ENCODE results near the gene SH3BP1.
"Not testable (repeated sequence)": the region's sequence is repeated elsewhere in the genome, so short reads cannot be mapped to it uniquely, and the experiment has no call there.

SH3BP1 gene

GRCh38 chr22:37607010-37607934 is 32.2 kb upstream of the SH3BP1 start:
- Histone ChIP-seq H3K4me3 (ENCODE audit: low read depth in 1 of 2, low read length in 2 of 2) (peak overlapping the region in 1 of 2 donors; percentile 53), H3K9ac (ENCODE audit: low read length) (no peak overlapping the region), H3K27ac (ENCODE audit: low read depth, low read length) (no peak overlapping the region), H3K9me3 (ENCODE audit: low read length) (no peaks in the 10 kb centered on the region), H3K27me3 (ENCODE audit: control insufficient read depth in 1 of 2, insufficient read depth in 2 of 2, low read length in 2 of 2) (peaks cover 0 to 4% of the 10 kb centered on the region in 2 donors), H3K36me3 (ENCODE audit: insufficient read depth, low read length) (no peaks in the 10 kb centered on the region), H3K4me1 (ENCODE audit: insufficient read depth, low read length) (peaks cover 33% of the 10 kb centered on the region)

GRCh38 chr22:37607935-37608476 is 31.5 kb upstream of the SH3BP1 start:
- Histone ChIP-seq H3K9me3 (ENCODE audit: low read length) (no peaks in the 10 kb centered on the region), H3K36me3 (ENCODE audit: insufficient read depth, low read length) (no peaks in the 10 kb centered on the region), H3K27ac (ENCODE audit: low read depth, low read length) (peak overlapping the region; percentile 89), H3K9ac (ENCODE audit: low read length) (peak overlapping the region; percentile 78), H3K27me3 (ENCODE audit: control insufficient read depth in 1 of 2, insufficient read depth in 2 of 2, low read length in 2 of 2) (peaks cover 0 to 3% of the 10 kb centered on the region in 2 donors), H3K4me3 (ENCODE audit: low read depth in 1 of 2, low read length in 2 of 2) (peak overlapping the region; percentile 62 to 81), H3K4me1 (ENCODE audit: insufficient read depth, low read length) (peaks cover 36% of the 10 kb centered on the region)

- peak within 1 kb of the TSS; percentile 89 for H3K27ac ChIP-seq (ENCODE audit: low read depth, low read length)
- H3K4me1 ChIP-seq (ENCODE audit: insufficient read depth, low read length), result peaks cover 42% of the 10 kb centered on the region
- H3K36me3 ChIP-seq (ENCODE audit: insufficient read depth, low read length), result no peaks in the 10 kb centered on the region
- H3K9ac ChIP-seq (ENCODE audit: low read length), result peak within 1 kb of the TSS; percentile 78
- no peaks in the 10 kb centered on the region for H3K9me3 ChIP-seq (ENCODE audit: low read length)
- H3K27me3 ChIP-seq (ENCODE audit: control insufficient read depth in 1 of 2, insufficient read depth in 2 of 2, low read length in 2 of 2), result no peaks in the 10 kb centered on the region
- H3K4me3 ChIP-seq (ENCODE audit: low read depth in 1 of 2, low read length in 2 of 2), result peak within 1 kb of the TSS; percentile 62 to 81
Measured at GRCh38 chr22:37608477-37609239, 30.8 kb upstream of the SH3BP1 start, which contains the start of gene GGA1. Gene GGA1, plus strand, starts transcription at chr22:37608834. Its CDS starts 27 bp downstream, at chr22:37608861.

GRCh38 chr22:37609240-37610152 is 30.0 kb upstream of the SH3BP1 start:
- Histone ChIP-seq H3K9ac (ENCODE audit: low read length) (peak overlapping the region; percentile 57), H3K4me3 (ENCODE audit: low read depth in 1 of 2, low read length in 2 of 2) (peak overlapping the region; percentile 62 to 81), H3K36me3 (ENCODE audit: insufficient read depth, low read length) (peaks cover 5% of the 10 kb centered on the region), H3K9me3 (ENCODE audit: low read length) (no peaks in the 10 kb centered on the region), H3K27me3 (ENCODE audit: control insufficient read depth in 1 of 2, insufficient read depth in 2 of 2, low read length in 2 of 2) (no peaks in the 10 kb centered on the region), H3K4me1 (ENCODE audit: insufficient read depth, low read length) (peaks cover 50% of the 10 kb centered on the region), H3K27ac (ENCODE audit: low read depth, low read length) (peak overlapping the region; percentile 89)

- not testable (repeated sequence) for H3K27me3 ChIP-seq (ENCODE audit: control insufficient read depth in 1 of 2, insufficient read depth in 2 of 2, low read length in 2 of 2); H3K9me3 ChIP-seq (ENCODE audit: low read length); H3K36me3 ChIP-seq (ENCODE audit: insufficient read depth, low read length)
- peaks cover 50% of the 10 kb centered on the region for H3K4me1 ChIP-seq (ENCODE audit: insufficient read depth, low read length)
- peak overlapping the region in 1 of 2 donors; percentile 81 for H3K4me3 ChIP-seq (ENCODE audit: low read depth in 1 of 2, low read length in 2 of 2)
- H3K9ac ChIP-seq (ENCODE audit: low read length), result peak overlapping the region; percentile 57
- peak overlapping the region; percentile 89 for H3K27ac ChIP-seq (ENCODE audit: low read depth, low read length)
Measured at GRCh38 chr22:37610153-37610475, 29.4 kb upstream of the SH3BP1 start.

- peaks cover 6% of the 10 kb centered on the region for H3K36me3 ChIP-seq (ENCODE audit: insufficient read depth, low read length)
- no peak overlapping the region for H3K9ac ChIP-seq (ENCODE audit: low read length)
- H3K9me3 ChIP-seq (ENCODE audit: low read length), result no peaks in the 10 kb centered on the region
- peak overlapping the region in 1 of 2 donors; percentile 81 for H3K4me3 ChIP-seq (ENCODE audit: low read depth in 1 of 2, low read length in 2 of 2)
- no peak overlapping the region for H3K27ac ChIP-seq (ENCODE audit: low read depth, low read length)
- H3K27me3 ChIP-seq (ENCODE audit: control insufficient read depth in 1 of 2, insufficient read depth in 2 of 2, low read length in 2 of 2), result no peaks in the 10 kb centered on the region
- H3K4me1 ChIP-seq (ENCODE audit: insufficient read depth, low read length), result peaks cover 50% of the 10 kb centered on the region
Measured at GRCh38 chr22:37610480-37611129, 28.9 kb upstream of the SH3BP1 start.

GRCh38 chr22:37611207-37611606 is 28.3 kb upstream of the SH3BP1 start:
- Histone ChIP-seq H3K4me1 (ENCODE audit: insufficient read depth, low read length) (peaks cover 50% of the 10 kb centered on the region), H3K36me3 (ENCODE audit: insufficient read depth, low read length) (peaks cover 9% of the 10 kb centered on the region), H3K9me3 (ENCODE audit: low read length) (no peaks in the 10 kb centered on the region), H3K4me3 (ENCODE audit: low read depth in 1 of 2, low read length in 2 of 2) (no peak overlapping the region), H3K27ac (ENCODE audit: low read depth, low read length) (no peak overlapping the region), H3K9ac (ENCODE audit: low read length) (no peak overlapping the region), H3K27me3 (ENCODE audit: control insufficient read depth in 1 of 2, insufficient read depth in 2 of 2, low read length in 2 of 2) (no peaks in the 10 kb centered on the region)

- Histone ChIP-seq H3K36me3 (ENCODE audit: insufficient read depth, low read length) (peaks cover 49% of the 10 kb centered on the region), H3K27me3 (ENCODE audit: control insufficient read depth in 1 of 2, insufficient read depth in 2 of 2, low read length in 2 of 2) (no peaks in the 10 kb centered on the region), H3K4me1 (ENCODE audit: insufficient read depth, low read length) (peaks cover 18% of the 10 kb centered on the region), H3K9ac (ENCODE audit: low read length) (no peak overlapping the region), H3K27ac (ENCODE audit: low read depth, low read length) (no peak overlapping the region), H3K4me3 (ENCODE audit: low read depth in 1 of 2, low read length in 2 of 2) (no peak overlapping the region), H3K9me3 (ENCODE audit: low read length) (no peaks in the 10 kb centered on the region)
Measured at GRCh38 chr22:37616201-37617083, 23.0 kb upstream of the SH3BP1 start.

GRCh38 chr22:37617431-37617830 is 22.0 kb upstream of the SH3BP1 start:
- no peak overlapping the region for H3K4me3 ChIP-seq (ENCODE audit: low read depth in 1 of 2, low read length in 2 of 2)
- H3K4me1 ChIP-seq (ENCODE audit: insufficient read depth, low read length), result peaks cover 17% of the 10 kb centered on the region
- no peak overlapping the region for H3K27ac ChIP-seq (ENCODE audit: low read depth, low read length)
- H3K9ac ChIP-seq (ENCODE audit: low read length), result no peak overlapping the region
- no peaks in the 10 kb centered on the region for H3K9me3 ChIP-seq (ENCODE audit: low read length)
- H3K36me3 ChIP-seq (ENCODE audit: insufficient read depth, low read length), result peaks cover 49% of the 10 kb centered on the region
- H3K27me3 ChIP-seq (ENCODE audit: control insufficient read depth in 1 of 2, insufficient read depth in 2 of 2, low read length in 2 of 2), result no peaks in the 10 kb centered on the region

Data from muscle layer of colon (tissue), 2 donors.